Smooth muscle cell of the pulmonary artery (primary cell): ENCODE measurements around the gene LMLN. TPM values are rescaled to one million over a fixed set of nuclear protein-coding genes. Genes with fewer than 3 reads are reported as not detected.

ENCODE experiments used
- total RNA-seq: library from RNA; depleted of rRNA; stranded (reverse); fragments of >200 nt; gene quantifications from 2 replicates; pipeline ENCODE4 v1.2.3, GENCODE V29; 2014

Gene LMLN
- 14.8 and 15.1 TPM in 2 replicates for total RNA-seq

DNA sequence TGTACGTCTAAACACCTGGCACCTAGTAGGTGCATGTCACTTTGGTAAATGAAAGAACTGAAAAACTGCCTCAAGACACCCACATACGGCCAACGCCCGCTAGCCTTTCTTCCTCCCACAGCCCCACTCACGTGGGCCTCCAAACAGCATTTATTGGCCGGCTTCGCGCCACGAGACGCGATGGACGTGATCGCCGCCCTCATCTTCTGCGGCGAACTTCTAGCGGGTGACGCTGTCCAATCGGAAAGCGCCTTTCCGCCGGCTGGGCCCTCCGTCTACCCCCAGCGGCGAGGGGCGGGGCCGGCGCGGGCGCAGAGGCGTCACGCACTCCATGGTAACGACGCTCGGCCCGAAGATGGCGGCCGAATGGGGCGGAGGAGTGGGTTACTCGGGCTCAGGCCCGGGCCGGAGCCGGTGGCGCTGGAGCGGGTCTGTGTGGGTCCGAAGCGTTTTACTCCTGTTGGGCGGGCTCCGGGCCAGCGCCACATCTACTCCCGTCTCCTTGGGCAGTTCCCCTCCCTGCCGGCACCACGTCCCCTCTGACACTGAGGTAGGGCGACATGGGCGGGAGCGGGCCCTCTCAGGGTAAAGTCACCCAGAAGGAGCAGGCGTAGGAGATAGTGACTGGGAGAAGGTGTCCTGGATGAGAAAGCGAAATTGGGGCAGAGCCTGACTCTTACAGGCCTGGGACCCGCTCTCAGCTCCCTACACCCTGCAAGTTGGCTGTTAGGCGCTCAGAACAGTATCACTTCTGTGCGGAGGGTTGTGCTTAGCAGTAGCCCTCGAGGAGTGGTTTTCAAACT, at the start of gene LMLN:
Gene LMLN (plus strand): TSS at position 327 of the 803 bp plus-strand sequence. CDS start 29 bp downstream, at position 356.

DNA sequence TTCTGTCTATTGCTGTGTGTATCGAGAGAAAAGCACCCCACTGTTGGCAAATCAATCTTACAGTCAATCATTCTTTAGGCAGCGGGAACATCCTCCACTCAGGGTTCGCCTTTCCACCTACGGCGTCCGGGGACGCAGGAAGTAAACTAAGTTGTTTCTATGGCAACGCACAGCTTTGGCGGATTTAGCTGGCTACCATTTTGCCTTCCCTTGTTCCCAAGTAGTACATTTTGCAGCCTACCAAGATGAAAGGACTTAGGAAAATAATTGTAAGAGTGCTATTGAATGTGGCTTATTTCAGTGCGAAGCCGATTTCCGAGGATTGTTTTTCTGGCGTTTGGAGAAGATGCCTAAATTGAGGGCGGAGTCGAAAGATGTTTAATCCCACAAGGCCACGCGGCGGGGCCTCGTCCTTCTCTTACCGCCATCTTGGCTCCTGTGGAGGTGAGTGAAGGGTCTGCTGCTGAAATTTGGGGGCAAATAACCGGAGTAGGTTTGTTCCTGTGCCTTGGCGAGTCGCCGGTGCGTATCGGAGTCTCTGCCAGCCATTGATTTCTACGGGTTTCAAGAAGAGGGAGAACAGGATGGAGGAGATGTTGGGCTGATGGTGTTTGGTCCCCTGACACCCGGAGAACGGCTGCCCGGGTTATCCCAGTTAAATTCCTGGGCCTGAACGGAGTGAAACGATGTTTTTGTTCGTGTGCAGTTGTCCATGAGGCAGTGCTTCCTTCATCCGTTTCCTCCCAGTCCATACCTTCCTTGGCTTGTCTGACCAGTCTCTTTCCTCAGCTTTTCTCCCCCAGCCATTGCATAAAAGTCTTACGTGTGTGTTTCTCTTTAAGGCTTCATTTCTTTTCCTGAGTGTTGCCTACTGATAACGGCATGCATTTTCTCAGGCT, 10.0 kb upstream of the LMLN start, which contains the start of gene RPL35A:
Gene RPL35A (plus strand): TSS at position 413 of the 899 bp plus-strand sequence. CDS start 778 bp downstream, outside the sequence.

Other genes starting within 250 kb of the LMLN start
- 11.5 and 16.3 TPM in 2 replicates for gene RUBCN, start 223.3 kb upstream of the LMLN start, total RNA-seq
- 49.4 and 50.2 TPM in 2 replicates for gene FYTTD1, start 210.3 kb upstream of the LMLN start, total RNA-seq
- 104 TPM in 2 replicates for gene LRCH3, start 169.0 kb upstream of the LMLN start, total RNA-seq
- gene RPL35A, start 10.0 kb upstream of the LMLN start, total RNA-seq: 262 and 317 TPM in 2 replicates